ENCODE data around the gene FLOT2.
"Not testable (repeated sequence)": the region's sequence is repeated elsewhere in the genome, so short reads cannot be mapped to it uniquely, and the experiment has no call there.

Gene FLOT2

GRCh38 chr17:28935744-28936460 lies 38.4 kb upstream of the FLOT2 start:
- TF ChIP-seq FOXK2 (IDR thresholded peaks at IDR 0.05): no peak
- no peak for TF ChIP-seq SP1 (IDR thresholded peaks at IDR 0.05)
- TF ChIP-seq NFRKB (IDR thresholded peaks at IDR 0.05): no peak
- no peak for TF ChIP-seq FOXA1 (IDR thresholded peaks at IDR 0.05)
- TF ChIP-seq SUZ12 (IDR thresholded peaks at IDR 0.05): no peak
- TF ChIP-seq HDGF (IDR thresholded peaks at IDR 0.05; ENCODE audit: borderline replicate concordance): no peak
- TF ChIP-seq L3MBTL2 (conservative IDR thresholded peaks at IDR 0.05): no peak
- TF ChIP-seq ARNT (IDR thresholded peaks at IDR 0.05): no peak
- no peak for TF ChIP-seq LEF1 (IDR thresholded peaks at IDR 0.05; ENCODE audit: borderline replicate concordance)
- TF ChIP-seq CTBP1 (IDR thresholded peaks at IDR 0.05; ENCODE audit: borderline replicate concordance): no peak
- no peak for TF ChIP-seq FOXM1 (IDR thresholded peaks at IDR 0.05; ENCODE audit: borderline replicate concordance)
- no peak for TF ChIP-seq TARDBP (IDR thresholded peaks at IDR 0.05)
- TF ChIP-seq BHLHE40 (IDR thresholded peaks at IDR 0.05; ENCODE audit: borderline replicate concordance): no peak
- TF ChIP-seq ELF4 (IDR thresholded peaks at IDR 0.05): no peak
- TF ChIP-seq PKNOX1 (IDR thresholded peaks at IDR 0.05): no peak
- no peak for TF ChIP-seq ZNF384 (IDR thresholded peaks at IDR 0.05)
- no peak for DNase-seq (ENCODE audit: extremely low spot score)
- CTCF ChIA-PET: interaction anchor here (1.6 kb wide), 1 partner anchor 34 kb away, joined by 9 read pairs; no protein-coding TSS in a partner anchor
- POLR2A ChIA-PET: interaction anchor here (0.6 to 4.4 kb wide), 4 partner anchors 14 to 359 kb away, joined by 3 to 19 read pairs (median 6); partner anchors contain the start of gene PHF12

DNA sequence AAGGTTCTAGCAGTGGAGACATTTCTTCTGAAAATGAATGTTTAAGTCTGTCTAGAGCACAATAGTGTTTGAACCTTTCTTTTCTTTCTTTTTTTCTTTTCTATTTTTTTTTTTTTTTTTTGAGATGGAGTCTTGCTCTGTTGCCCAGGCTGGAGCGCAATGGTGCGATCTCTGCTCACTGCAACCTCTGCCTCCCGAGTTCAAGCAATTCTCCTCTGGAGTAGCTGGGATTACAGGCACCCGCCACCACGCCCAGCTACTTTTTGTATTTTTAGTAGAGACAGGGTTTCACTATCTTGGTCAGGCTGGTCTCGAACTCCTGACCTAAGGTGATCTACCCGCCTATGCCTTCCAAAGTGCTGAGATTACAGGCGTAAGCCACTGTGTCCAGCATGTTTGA lies 37.0 kb upstream of the FLOT2 start:
- CTCF ChIA-PET: interaction anchor here (1.0 to 1.6 kb wide), 2 partner anchors 15 to 32 kb away, joined by 3 to 9 read pairs; no protein-coding TSS in a partner anchor
- DNase-seq (ENCODE audit: extremely low spot score): not testable (repeated sequence)
- POLR2A ChIA-PET: interaction anchor here (2.5 to 4.4 kb wide), 2 partner anchors 15 to 18 kb away, joined by 8 to 19 read pairs; partner anchors contain the start of gene PHF12

DNA sequence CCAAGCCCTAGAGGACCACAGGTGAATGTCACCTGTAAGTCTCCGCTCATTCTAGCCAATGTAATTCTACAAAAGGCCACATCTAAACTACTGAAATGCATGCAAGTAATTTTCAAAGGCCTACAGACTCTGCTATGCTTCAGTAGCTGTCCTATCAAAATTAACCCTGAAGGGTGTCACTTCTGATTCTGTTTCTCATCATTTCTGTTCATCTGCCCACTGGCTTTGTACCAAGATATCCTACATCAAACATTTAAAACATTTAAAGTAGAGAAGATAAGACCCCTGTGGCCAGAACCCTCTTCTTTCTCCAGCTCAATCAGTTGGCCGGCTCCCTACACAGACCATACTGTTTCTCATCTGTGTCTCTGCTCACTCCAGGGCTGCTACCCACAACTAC lies 32.3 kb upstream of the FLOT2 start:
- CTCF ChIA-PET: interaction anchor here (1.2 kb wide), 1 partner anchor 10 kb away, joined by 3 read pairs; no protein-coding TSS in a partner anchor
- no peak for DNase-seq (ENCODE audit: extremely low spot score)
- POLR2A ChIA-PET: interaction anchor here (0.6 to 1.4 kb wide), 3 partner anchors 11 to 201 kb away, joined by 3 to 8 read pairs (median 3); partner anchors contain the start of genes NEK8 and PHF12
- TF ChIP-seq FOXA1 (IDR thresholded peaks at IDR 0.05): no peak
- no peak for TF ChIP-seq TARDBP (IDR thresholded peaks at IDR 0.05)
- no peak for TF ChIP-seq SUZ12 (IDR thresholded peaks at IDR 0.05)
- no peak for TF ChIP-seq L3MBTL2 (conservative IDR thresholded peaks at IDR 0.05)
- no peak for TF ChIP-seq HDGF (IDR thresholded peaks at IDR 0.05; ENCODE audit: borderline replicate concordance)
- TF ChIP-seq CTBP1 (IDR thresholded peaks at IDR 0.05; ENCODE audit: borderline replicate concordance): no peak
- TF ChIP-seq ELF4 (IDR thresholded peaks at IDR 0.05): no peak
- no peak for TF ChIP-seq FOXM1 (IDR thresholded peaks at IDR 0.05; ENCODE audit: borderline replicate concordance)
- no peak for TF ChIP-seq FOXK2 (IDR thresholded peaks at IDR 0.05)
- no peak for TF ChIP-seq PKNOX1 (IDR thresholded peaks at IDR 0.05)

GRCh38 chr17:28928061-28928460 lies 30.5 kb upstream of the FLOT2 start:
- CTCF ChIA-PET: no interaction called here

GRCh38 chr17:28926786-28927185 lies 29.3 kb upstream of the FLOT2 start:
- CTCF ChIA-PET: interaction anchor here (0.6 to 1.4 kb wide), 3 partner anchors 163 to 199 kb away, joined by 3 to 5 read pairs (median 3); no protein-coding TSS in a partner anchor

More at GRCh38 chr17:28928061-28928460, 30.5 kb upstream of the FLOT2 start:
- POLR2A ChIA-PET: no interaction called here
- no peak for DNase-seq (ENCODE audit: extremely low spot score)
- TF ChIP-seq FOXK2 (IDR thresholded peaks at IDR 0.05) (no peak), SP1 (IDR thresholded peaks at IDR 0.05) (no peak), FOXA1 (IDR thresholded peaks at IDR 0.05) (no peak), SUZ12 (IDR thresholded peaks at IDR 0.05) (no peak), NFRKB (IDR thresholded peaks at IDR 0.05) (no peak), ELF4 (IDR thresholded peaks at IDR 0.05) (no peak), BHLHE40 (IDR thresholded peaks at IDR 0.05; ENCODE audit: borderline replicate concordance) (no peak), LEF1 (IDR thresholded peaks at IDR 0.05; ENCODE audit: borderline replicate concordance) (no peak), FOXM1 (IDR thresholded peaks at IDR 0.05; ENCODE audit: borderline replicate concordance) (no peak), CTBP1 (IDR thresholded peaks at IDR 0.05; ENCODE audit: borderline replicate concordance) (no peak), HDGF (IDR thresholded peaks at IDR 0.05; ENCODE audit: borderline replicate concordance) (no peak), L3MBTL2 (conservative IDR thresholded peaks at IDR 0.05) (no peak), ARNT (IDR thresholded peaks at IDR 0.05) (no peak), TARDBP (IDR thresholded peaks at IDR 0.05) (no peak), PKNOX1 (IDR thresholded peaks at IDR 0.05) (no peak), ZNF384 (IDR thresholded peaks at IDR 0.05) (no peak)

More at GRCh38 chr17:28926786-28927185, 29.3 kb upstream of the FLOT2 start:
- no peak for DNase-seq (ENCODE audit: extremely low spot score)
- TF ChIP-seq LEF1 (IDR thresholded peaks at IDR 0.05; ENCODE audit: borderline replicate concordance) (no peak), L3MBTL2 (conservative IDR thresholded peaks at IDR 0.05) (no peak), SUZ12 (IDR thresholded peaks at IDR 0.05) (no peak), PKNOX1 (IDR thresholded peaks at IDR 0.05) (no peak), ELF4 (IDR thresholded peaks at IDR 0.05) (no peak), NFRKB (IDR thresholded peaks at IDR 0.05) (no peak), FOXK2 (IDR thresholded peaks at IDR 0.05) (no peak)
- POLR2A ChIA-PET: interaction anchor here (1.2 kb wide), 1 partner anchor 202 kb away, joined by 3 read pairs; no protein-coding TSS in a partner anchor

Data from HEK293T (cell line).